H1 (cell line): ENCODE results near the gene TFR2.

Experiments used
- CTCF ChIP-seq, 3 experiments: IDR thresholded peaks; 1 replicate in 2 of 3; 2 replicates in 1 of 3; pipeline versions ENCODE4 v1.5.1 to v1.6.1; 2011; ENCODE audit warnings: low read length in 3 of 3, mild to moderate bottlenecking in 3 of 3, inconsistent platforms in 2 of 3, low read depth in 1 of 3, moderate library complexity in 1 of 3; ENCODE audit not compliant: insufficient read depth in 1 of 3; ENCODE audit errors: control extremely low read depth in 1 of 3
- TAF1 ChIP-seq: IDR thresholded peaks from 2 replicates; pipeline ENCODE4 v1.6.1; 2011; ENCODE audit warnings: mild to moderate bottlenecking, low read depth, low read length
- TCF12 ChIP-seq: IDR thresholded peaks from 2 replicates; pipeline ENCODE4 v1.6.1; 2011; ENCODE audit warnings: low read depth, mild to moderate bottlenecking, low read length
- ZNF274 ChIP-seq: IDR thresholded peaks from 2 replicates; pipeline ENCODE4 v1.7.0; 2012; ENCODE audit warnings: low read length, borderline replicate concordance; ENCODE audit errors: extremely low read depth
- TF ChIP-seq, protein P1 (sequence below): IDR thresholded peaks from 2 replicates; pipeline ENCODE4 v1.6.1; 2012; ENCODE audit warnings: inconsistent platforms

DNA sequence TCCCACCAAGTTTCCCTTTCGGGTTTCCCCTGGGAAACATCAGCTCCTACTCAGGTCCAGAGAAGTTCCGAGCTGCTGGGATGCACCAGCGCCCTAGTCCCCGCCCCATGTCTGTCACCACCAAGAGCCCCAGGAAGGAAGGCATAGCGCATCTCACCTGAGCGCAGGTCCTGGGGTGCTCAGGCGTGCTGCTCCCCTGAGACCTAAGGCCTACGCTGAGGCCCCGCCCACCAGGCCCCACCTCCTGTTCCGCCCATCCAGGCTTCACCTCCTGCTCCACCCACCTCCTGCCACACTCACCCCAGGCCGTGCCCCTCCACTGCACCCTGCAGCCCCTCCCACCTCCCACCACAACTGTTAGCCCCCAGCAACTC is 1.2 kb upstream of the TFR2 start:
- no peak for TF ChIP-seq TCF12
- TF ChIP-seq CTCF (IDR thresholded peaks at IDR 0.05; ENCODE audit: control extremely low read depth in 1 of 3, insufficient read depth in 1 of 3, low read depth in 1 of 3, low read length in 3 of 3), result no peak
- no peak for TF ChIP-seq ZNF274
- TF ChIP-seq TAF1, result no peak
- TF ChIP-seq, protein P1, sequence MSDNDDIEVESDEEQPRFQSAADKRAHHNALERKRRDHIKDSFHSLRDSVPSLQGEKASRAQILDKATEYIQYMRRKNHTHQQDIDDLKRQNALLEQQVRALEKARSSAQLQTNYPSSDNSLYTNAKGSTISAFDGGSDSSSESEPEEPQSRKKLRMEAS, result no peak
